Activated naive CD4-positive, alpha-beta T cell treated with anti-CD3 and anti-CD28 coated beads, Interleukin-2, amount 10 ng/mL, durations not matched to agents 7 days and 5 days (primary cell): ENCODE results near the gene FAM114A2.
"Not testable (repeated sequence)": the region's sequence is repeated elsewhere in the genome, so short reads cannot be mapped to it uniquely, and the experiment has no call there.

Experiments used
- CTCF ChIA-PET: fragments of 350-600 bp; sonication (Branson Sonifier 250); formaldehyde crosslinking; loops from one replicate; lab custom pipeline; 2021; ENCODE audit warnings: antibody characterized with exemption; lab: Charles Lee
- DNase-seq: peaks from one replicate; pipeline ENCODE4 v3.0.0-alpha.2; 2020
- H3K27ac Mint-ChIP-seq: one replicate; pipeline ENCODE4 v1.8.0; 2021; ENCODE audit warnings: mild to moderate bottlenecking, moderate library complexity, mixed read lengths
- H3K27me3 Mint-ChIP-seq: one replicate; pipeline ENCODE4 v1.8.0; 2021; ENCODE audit warnings: mild to moderate bottlenecking, mixed read lengths
- H3K36me3 Mint-ChIP-seq: one replicate; pipeline ENCODE4 v1.8.0; 2021; ENCODE audit warnings: mixed read lengths
- H3K4me1 Mint-ChIP-seq: one replicate; pipeline ENCODE4 v1.8.0; 2021; ENCODE audit warnings: mixed read lengths
- H3K4me3 Mint-ChIP-seq: one replicate; pipeline ENCODE4 v1.8.0; 2021; ENCODE audit warnings: mild to moderate bottlenecking, moderate library complexity, mixed read lengths
- H3K9me3 Mint-ChIP-seq: one replicate; pipeline ENCODE4 v1.8.0; 2021; ENCODE audit warnings: mixed read lengths

Gene FAM114A2

DNA sequence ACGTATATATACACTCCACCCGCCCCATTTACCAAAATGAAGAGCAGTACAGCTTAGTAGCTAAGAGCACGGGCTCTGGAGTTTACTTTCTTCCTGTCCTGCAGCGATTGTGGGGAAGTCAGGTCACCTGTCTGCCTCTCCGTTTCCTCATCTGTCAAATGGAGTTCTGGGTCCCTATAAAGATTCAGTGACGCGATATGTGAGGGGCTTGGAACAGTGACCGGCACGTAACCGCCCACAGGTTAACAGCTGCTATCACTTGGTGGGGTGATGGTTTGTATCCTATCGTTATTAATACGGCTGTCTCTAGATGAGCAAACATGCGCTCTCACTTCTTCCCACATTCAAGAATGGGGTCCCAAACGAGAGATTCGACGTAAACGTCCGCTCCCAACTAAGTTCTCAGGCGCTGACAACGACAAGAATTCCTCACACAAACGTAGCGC, 426 bp downstream of the FAM114A2 start:
- Mint-ChIP-seq H3K4me1 (peaks cover 44% of the 10 kb centered on the region), H3K27me3 (no peaks in the 10 kb centered on the region), H3K36me3 (peaks cover 10% of the 10 kb centered on the region), H3K27ac (peak overlapping the region; percentile 96), H3K4me3 (peak overlapping the region; percentile 89), H3K9me3 (no peaks in the 10 kb centered on the region)
- CTCF ChIA-PET: interaction anchor here (1.3 kb wide), 1 partner anchor 10 kb away, joined by 3 read pairs; no protein-coding TSS in a partner anchor
- peak; percentile 67 for DNase-seq

DNA sequence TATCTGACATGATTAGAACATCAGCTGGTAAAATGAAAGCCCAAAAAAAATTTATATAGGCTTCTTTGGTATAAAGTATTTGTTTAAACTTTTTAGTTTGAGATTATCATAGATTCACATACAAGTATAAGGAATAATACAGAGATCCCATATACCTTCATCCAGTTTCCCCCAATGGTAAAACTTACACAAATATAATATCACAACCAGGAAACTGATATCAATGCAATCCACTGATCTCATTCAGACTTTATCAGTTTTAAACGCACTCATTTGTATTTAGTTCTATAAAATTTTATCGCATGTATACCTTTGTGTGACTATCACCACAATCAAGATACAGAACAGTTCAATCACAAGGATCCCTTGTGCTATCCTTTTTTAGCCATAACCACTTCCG, 3.8 kb downstream of the FAM114A2 start:
- CTCF ChIA-PET: no interaction called here
- Mint-ChIP-seq H3K4me1 (peaks cover 26% of the 10 kb centered on the region), H3K4me3 (no peak overlapping the region), H3K27me3 (no peaks in the 10 kb centered on the region), H3K27ac (no peak overlapping the region), H3K9me3 (no peaks in the 10 kb centered on the region), H3K36me3 (peaks cover 18% of the 10 kb centered on the region)
- DNase-seq: no peak

DNA sequence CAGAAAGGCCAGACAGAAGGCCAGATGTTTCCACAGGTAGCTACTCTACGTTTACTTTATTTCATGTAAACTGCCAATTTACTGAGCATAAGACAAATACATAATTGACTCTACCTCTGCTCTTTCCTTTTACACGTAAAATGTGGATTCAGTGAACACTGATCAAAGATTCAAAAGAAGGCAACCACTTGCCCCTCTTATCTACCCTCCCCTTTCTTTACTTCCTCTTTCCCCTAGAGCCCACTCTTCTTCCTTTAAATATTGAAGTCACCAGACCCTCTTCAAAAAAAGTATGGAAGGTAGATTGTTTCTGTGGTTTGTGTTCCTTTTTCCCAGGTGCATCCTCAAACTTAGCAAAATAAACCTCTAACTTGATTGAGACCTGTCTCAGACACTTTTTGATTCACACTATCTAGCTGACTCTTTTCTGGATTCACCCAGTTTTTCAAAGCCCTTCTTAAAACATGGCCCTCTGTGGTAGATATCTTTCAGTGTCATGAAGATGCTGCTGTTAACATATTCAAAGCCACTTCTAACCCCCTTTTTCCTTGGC, 6.7 kb downstream of the FAM114A2 start:
- Mint-ChIP-seq H3K4me3 (no peak overlapping the region), H3K9me3 (no peaks in the 10 kb centered on the region), H3K27ac (no peak overlapping the region), H3K4me1 (peaks cover 6% of the 10 kb centered on the region), H3K27me3 (no peaks in the 10 kb centered on the region), H3K36me3 (peaks cover 17% of the 10 kb centered on the region)
- DNase-seq: no peak
- CTCF ChIA-PET: no interaction called here

- CTCF ChIA-PET: interaction anchor here (0.6 kb wide), 1 partner anchor 66 kb away, joined by 3 read pairs; no protein-coding TSS in a partner anchor
- Mint-ChIP-seq H3K36me3 (peaks cover 22% of the 10 kb centered on the region), H3K4me3 (no peak overlapping the region)
Measured at GRCh38 chr5:154025951-154026350, 12.8 kb downstream of the FAM114A2 start.

GRCh38 chr5:154018919-154019318, 19.8 kb downstream of the FAM114A2 start:
- H3K9me3 Mint-ChIP-seq, H3K27ac Mint-ChIP-seq, H3K27me3 Mint-ChIP-seq, DNase-seq, H3K4me1 Mint-ChIP-seq, H3K4me3 Mint-ChIP-seq, CTCF ChIA-PET: not testable (repeated sequence)
- H3K36me3 Mint-ChIP-seq: peaks cover 63% of the 10 kb centered on the region

More at GRCh38 chr5:154025951-154026350, 12.8 kb downstream of the FAM114A2 start:
- DNase-seq: no peak
- Mint-ChIP-seq H3K4me1 (no peaks in the 10 kb centered on the region), H3K9me3 (no peaks in the 10 kb centered on the region), H3K27ac (no peak overlapping the region), H3K27me3 (no peaks in the 10 kb centered on the region)

- Mint-ChIP-seq H3K36me3 (peaks cover 45% of the 10 kb centered on the region), H3K9me3 (no peaks in the 10 kb centered on the region), H3K4me3 (no peak overlapping the region), H3K27ac (no peak overlapping the region), H3K4me1 (no peaks in the 10 kb centered on the region), H3K27me3 (no peaks in the 10 kb centered on the region)
- no peak for DNase-seq
- CTCF ChIA-PET: no interaction called here
Measured at GRCh38 chr5:154015071-154015693, 23.5 kb downstream of the FAM114A2 start.

- no peak overlapping the region for H3K27ac Mint-ChIP-seq
- H3K4me3 Mint-ChIP-seq: no peak overlapping the region
- peaks cover 16% of the 10 kb centered on the region for H3K36me3 Mint-ChIP-seq
- DNase-seq: no peak
- no peaks in the 10 kb centered on the region for H3K27me3 Mint-ChIP-seq
- H3K4me1 Mint-ChIP-seq: no peaks in the 10 kb centered on the region
- H3K9me3 Mint-ChIP-seq: no peaks in the 10 kb centered on the region
- CTCF ChIA-PET: no interaction called here
Measured at GRCh38 chr5:154010660-154011059, 28.1 kb downstream of the FAM114A2 start.

DNA sequence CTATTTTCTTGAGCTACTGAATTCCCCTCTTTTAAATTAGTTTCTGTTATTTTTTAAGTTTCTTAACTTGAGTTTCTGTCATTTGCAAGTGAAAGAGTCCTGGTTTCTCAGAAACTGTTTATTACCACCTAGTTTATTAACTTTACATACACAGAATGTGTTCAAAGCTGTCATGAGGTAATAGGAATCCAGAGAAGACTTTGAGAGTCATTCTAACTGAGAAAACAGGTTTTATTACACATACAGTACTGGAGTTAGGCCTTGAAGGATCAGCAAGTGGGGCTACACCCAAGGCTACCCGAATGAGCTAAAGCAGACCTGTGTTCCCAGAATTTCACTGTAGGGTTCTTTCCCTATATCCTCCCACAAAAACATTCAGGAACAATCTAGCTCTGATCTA, 33.1 kb downstream of the FAM114A2 start:
- no peak overlapping the region for H3K4me3 Mint-ChIP-seq
- DNase-seq: no peak
- H3K36me3 Mint-ChIP-seq: peaks cover 7% of the 10 kb centered on the region
- no peaks in the 10 kb centered on the region for H3K4me1 Mint-ChIP-seq
- no peaks in the 10 kb centered on the region for H3K9me3 Mint-ChIP-seq
- CTCF ChIA-PET: interaction anchor here (0.9 kb wide), 1 partner anchor 31 kb away, joined by 3 read pairs; no protein-coding TSS in a partner anchor
- H3K27ac Mint-ChIP-seq: no peak overlapping the region
- H3K27me3 Mint-ChIP-seq: no peaks in the 10 kb centered on the region

DNA sequence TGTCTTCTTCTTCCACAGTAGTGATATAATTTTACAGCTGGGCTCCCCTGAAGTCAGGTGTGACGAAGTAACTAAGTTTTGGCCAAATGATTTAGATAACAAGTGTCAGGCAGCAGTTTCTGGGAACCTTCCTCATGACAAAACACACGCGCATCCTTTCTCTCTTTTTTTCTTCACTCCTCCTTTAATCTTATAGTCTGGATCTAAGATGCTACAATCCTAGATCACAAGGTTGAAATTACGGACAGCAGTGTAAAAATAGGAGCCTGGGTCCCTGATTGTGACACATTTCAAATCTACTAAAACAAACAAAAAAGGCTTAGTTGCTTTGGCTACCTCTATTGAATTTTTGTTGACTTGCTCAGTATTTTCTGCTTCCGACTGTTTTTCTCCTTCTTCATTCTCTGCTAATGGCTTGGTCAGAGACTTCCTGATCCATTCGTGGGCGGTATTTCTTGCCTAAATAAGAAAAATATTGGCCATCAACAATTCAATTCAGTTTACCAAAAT, 36.1 kb downstream of the FAM114A2 start:
- no peaks in the 10 kb centered on the region for H3K27me3 Mint-ChIP-seq
- no peak for DNase-seq

DNA sequence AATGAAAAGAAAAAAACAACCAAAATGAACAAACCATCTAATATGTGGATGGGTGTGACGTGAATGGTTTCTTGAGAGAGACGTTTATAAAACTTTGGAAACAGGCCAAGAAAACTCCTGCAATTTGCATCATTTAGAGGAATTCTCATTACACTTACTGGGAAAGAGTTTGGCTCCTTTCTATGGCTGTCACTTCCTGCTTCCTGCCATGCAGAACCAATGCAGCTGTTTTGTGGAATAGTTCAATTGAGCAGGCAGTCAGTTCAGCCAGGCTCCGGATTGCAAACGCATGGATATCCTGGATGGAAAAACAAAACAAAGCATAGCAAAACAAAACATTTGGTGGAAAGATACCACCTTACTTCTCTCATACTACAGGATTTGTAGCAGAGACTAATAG, 36.6 kb downstream of the FAM114A2 start:
- Mint-ChIP-seq H3K4me3 (no peak overlapping the region), H3K4me1 (no peaks in the 10 kb centered on the region), H3K36me3 (peaks cover 11% of the 10 kb centered on the region), H3K9me3 (no peaks in the 10 kb centered on the region), H3K27me3 (no peaks in the 10 kb centered on the region), H3K27ac (no peak overlapping the region)
- DNase-seq: no peak
- CTCF ChIA-PET: no interaction called here

More for the DNA sequence above, 36.1 kb downstream of the FAM114A2 start:
- CTCF ChIA-PET: no interaction called here
- Mint-ChIP-seq H3K4me1 (no peaks in the 10 kb centered on the region), H3K27ac (no peak overlapping the region), H3K4me3 (no peak overlapping the region), H3K36me3 (peaks cover 11% of the 10 kb centered on the region), H3K9me3 (no peaks in the 10 kb centered on the region)

DNA sequence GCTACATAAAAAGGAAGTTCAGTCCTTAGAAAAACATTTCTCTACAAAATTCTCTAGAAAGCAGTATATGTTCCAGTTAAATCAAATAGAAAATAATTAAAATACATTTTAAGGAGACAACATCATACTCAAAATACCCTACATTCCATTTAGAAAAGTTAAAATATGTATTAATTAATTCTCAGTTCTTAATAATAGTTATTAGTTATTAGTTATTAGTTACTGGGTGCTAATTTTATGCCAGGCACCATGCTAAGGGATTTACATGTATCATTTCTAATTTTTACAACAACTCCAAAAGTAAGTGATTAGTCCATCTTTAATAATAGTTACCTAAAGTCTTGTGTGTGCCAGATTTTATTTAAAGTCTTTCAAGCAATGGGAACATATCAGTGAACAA, 38.0 kb downstream of the FAM114A2 start:
- Mint-ChIP-seq H3K36me3 (peaks cover 15% of the 10 kb centered on the region), H3K9me3 (no peaks in the 10 kb centered on the region), H3K4me3 (no peak overlapping the region), H3K4me1 (no peaks in the 10 kb centered on the region), H3K27ac (no peak overlapping the region), H3K27me3 (no peaks in the 10 kb centered on the region)
- CTCF ChIA-PET: no interaction called here
- no peak for DNase-seq

GRCh38 chr5:153999995-154000394, 38.7 kb downstream of the FAM114A2 start:
- no peaks in the 10 kb centered on the region for H3K4me1 Mint-ChIP-seq
- no peak overlapping the region for H3K27ac Mint-ChIP-seq
- no peaks in the 10 kb centered on the region for H3K27me3 Mint-ChIP-seq
- CTCF ChIA-PET: interaction anchor here (0.7 kb wide), 1 partner anchor 94 kb away, joined by 3 read pairs; no protein-coding TSS in a partner anchor
- H3K36me3 Mint-ChIP-seq: peaks cover 15% of the 10 kb centered on the region
- no peak for DNase-seq
- no peak overlapping the region for H3K4me3 Mint-ChIP-seq
- H3K9me3 Mint-ChIP-seq: no peaks in the 10 kb centered on the region

DNA sequence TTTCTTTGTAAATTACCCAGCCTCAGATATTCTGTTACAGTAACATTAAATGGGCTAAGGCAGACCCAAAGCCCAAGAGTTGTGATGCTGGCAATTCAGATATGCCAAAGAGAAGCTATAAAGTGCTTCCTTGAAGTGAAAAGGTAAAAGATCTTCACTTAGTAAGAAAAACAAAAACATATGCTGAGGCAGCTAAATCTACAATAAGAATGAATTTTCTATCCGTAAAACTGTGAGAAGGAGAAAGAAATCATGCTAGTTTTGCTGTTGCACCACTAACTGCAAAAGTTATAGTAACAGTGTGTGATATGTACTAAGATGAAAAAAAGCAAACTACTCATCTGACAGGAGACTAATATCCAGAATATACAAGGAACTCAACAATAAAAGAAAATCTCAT, 39.9 kb downstream of the FAM114A2 start:
- H3K9me3 Mint-ChIP-seq: no peaks in the 10 kb centered on the region
- no peak overlapping the region for H3K4me3 Mint-ChIP-seq
- H3K36me3 Mint-ChIP-seq: peaks cover 18% of the 10 kb centered on the region
- CTCF ChIA-PET: no interaction called here
- no peaks in the 10 kb centered on the region for H3K27me3 Mint-ChIP-seq
- H3K4me1 Mint-ChIP-seq: no peaks in the 10 kb centered on the region
- no peak for DNase-seq
- no peak overlapping the region for H3K27ac Mint-ChIP-seq

GRCh38 chr5:153998010-153998409, 40.7 kb downstream of the FAM114A2 start:
- H3K36me3 Mint-ChIP-seq: peaks cover 18% of the 10 kb centered on the region
- CTCF ChIA-PET: no interaction called here

DNA sequence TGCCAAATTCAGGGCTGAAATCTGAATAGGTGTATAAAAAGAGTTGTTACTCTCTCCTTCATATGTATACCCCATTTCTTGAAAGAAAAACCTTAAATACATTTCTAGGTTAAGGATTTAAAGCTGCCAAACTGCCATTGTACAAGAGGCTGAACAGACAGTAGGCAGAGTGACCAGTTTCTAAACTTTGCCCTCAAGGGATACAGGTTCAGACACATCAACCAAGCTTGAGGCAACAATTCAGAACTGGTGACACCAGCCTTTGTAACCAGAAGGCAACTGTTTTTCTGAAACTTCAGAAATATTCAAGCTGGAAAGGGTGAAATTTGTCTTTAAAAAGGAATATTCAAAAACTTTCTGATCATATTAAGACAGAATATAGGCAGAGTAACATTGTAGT, 47.5 kb downstream of the FAM114A2 start:
- H3K27ac Mint-ChIP-seq: no peak overlapping the region
- no peak for DNase-seq
- CTCF ChIA-PET: interaction anchor here (0.8 kb wide), 1 partner anchor 460 kb away, joined by 3 read pairs; no protein-coding TSS in a partner anchor
- no peaks in the 10 kb centered on the region for H3K9me3 Mint-ChIP-seq
- no peak overlapping the region for H3K4me3 Mint-ChIP-seq
- no peaks in the 10 kb centered on the region for H3K27me3 Mint-ChIP-seq
- no peaks in the 10 kb centered on the region for H3K4me1 Mint-ChIP-seq
- H3K36me3 Mint-ChIP-seq: peaks cover 14% of the 10 kb centered on the region

More at GRCh38 chr5:153998010-153998409, 40.7 kb downstream of the FAM114A2 start:
- no peak for DNase-seq
- H3K9me3 Mint-ChIP-seq: no peaks in the 10 kb centered on the region
- H3K4me1 Mint-ChIP-seq: no peaks in the 10 kb centered on the region
- no peak overlapping the region for H3K4me3 Mint-ChIP-seq
- H3K27me3 Mint-ChIP-seq: no peaks in the 10 kb centered on the region
- H3K27ac Mint-ChIP-seq: no peak overlapping the region
